ENCODE data around the gene CAPZA3.
"Not testable (repeated sequence)": the region's sequence is repeated elsewhere in the genome, so short reads cannot be mapped to it uniquely, and the experiment has no call there.

The CAPZA3 gene

DNA sequence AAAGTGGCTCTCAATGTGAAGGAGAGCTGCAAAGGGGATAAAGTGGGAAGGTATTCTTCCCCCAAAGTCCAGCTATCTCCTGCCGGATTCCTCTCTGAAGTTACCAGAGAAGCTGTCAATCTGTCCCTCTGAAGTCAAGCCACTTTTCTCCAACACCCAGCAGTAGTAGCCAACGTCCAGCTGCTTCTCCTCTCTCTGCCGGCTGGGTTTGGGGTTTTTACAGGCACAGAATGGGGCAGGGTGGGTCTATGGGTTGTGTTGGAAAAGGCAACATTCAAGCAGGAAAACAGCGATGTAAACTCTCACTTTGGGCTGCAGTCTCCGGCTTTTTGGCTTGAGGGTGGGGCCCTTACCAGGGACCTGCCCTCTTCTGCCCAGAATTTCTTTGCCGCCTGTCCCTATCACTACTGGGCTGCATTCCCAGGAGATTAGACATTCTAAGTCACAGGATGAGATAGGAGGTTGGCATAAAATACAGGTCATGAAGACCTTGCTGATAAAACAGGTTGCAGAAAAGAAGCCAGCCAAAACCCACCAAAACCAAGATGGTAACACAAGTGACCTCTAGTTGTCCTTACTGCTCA, 16.3 kb downstream of the CAPZA3 start:
- DNase-seq, result no peak

DNA sequence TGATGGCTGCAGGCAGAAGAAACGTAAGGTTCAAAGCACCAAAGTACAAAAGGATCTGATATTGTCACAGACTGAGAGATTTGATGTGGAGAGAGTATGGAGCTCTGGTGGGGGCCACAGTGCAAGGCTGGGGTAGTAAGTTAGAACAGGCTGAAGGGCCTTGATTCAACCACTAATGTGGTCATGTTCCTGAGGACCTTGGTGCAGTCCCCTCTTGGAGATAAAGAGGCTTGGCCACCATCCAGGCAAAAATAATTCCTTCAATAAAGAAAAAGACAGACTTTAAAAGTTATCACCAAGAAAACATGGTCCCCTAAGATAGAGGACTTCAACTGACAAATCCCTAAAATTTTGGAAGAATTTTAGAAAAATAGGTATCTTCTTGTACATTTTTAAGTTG, 17.4 kb downstream of the CAPZA3 start:
- DNase-seq, result no peak

DNA sequence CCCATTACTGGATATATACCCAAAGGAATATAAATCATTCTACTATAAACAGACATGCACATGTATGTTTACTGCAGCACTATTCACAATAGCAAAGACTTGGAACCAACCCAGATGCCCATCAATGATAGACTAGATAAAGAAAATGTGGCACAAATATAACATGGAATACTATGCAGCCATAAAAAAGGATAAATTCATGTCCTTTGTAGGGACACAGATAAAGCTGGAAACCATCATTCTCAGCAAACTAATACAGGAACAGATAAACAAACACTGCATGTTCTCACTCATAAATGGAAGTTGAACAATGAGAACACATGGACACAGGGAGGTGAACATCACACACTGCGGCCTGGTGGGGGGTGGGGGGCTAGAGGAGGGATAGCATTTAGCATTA, 28.6 kb downstream of the CAPZA3 start:
- DNase-seq, result not testable (repeated sequence)

DNA sequence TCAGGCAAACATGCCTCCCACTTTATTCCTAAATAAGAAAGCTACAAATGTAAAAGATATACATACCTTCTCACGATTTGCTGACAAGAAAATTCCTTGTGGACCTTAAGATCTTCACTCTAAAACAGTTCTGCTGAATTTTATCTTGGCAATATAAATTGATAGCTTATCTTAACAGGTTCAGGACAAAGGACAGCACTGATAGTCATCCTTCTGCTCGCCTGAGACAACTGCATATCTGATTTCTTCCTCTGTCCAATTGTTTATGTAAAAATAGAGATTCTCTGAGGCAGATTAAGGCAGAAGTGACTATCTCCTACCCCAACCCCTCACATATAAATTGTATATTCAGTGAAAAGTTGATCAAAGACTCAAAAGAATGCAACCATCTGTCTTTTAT, 44.9 kb downstream of the CAPZA3 start:
- no peak for DNase-seq

DNA sequence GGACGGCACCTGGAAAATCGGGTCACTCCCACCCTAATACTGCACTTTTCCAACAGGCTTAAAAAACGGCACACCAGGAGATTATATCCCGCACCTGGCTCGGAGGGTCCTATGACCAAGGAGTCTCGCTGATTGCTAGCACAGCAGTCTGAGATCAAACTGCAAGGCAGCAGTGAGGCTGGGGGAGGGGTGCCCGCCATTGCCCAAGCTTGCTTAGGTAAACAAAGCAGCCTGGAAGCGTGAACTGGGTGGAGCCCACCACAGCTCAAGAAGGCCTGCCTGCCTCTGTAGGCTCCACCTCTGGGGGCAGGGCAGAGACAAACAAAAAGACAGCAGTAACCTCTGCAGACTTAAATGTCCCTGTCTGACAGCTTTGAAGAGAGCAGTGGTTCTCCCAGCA, 47.5 kb downstream of the CAPZA3 start:
- DNase-seq, result not testable (repeated sequence)
